ENCODE results near the gene TRPV2. TPM values are rescaled to one million over a fixed set of nuclear protein-coding genes. Genes with fewer than 3 reads are reported as not detected.

Gene TRPV2
- polyA plus RNA-seq, 1 donor, result 2.9 TPM

DNA sequence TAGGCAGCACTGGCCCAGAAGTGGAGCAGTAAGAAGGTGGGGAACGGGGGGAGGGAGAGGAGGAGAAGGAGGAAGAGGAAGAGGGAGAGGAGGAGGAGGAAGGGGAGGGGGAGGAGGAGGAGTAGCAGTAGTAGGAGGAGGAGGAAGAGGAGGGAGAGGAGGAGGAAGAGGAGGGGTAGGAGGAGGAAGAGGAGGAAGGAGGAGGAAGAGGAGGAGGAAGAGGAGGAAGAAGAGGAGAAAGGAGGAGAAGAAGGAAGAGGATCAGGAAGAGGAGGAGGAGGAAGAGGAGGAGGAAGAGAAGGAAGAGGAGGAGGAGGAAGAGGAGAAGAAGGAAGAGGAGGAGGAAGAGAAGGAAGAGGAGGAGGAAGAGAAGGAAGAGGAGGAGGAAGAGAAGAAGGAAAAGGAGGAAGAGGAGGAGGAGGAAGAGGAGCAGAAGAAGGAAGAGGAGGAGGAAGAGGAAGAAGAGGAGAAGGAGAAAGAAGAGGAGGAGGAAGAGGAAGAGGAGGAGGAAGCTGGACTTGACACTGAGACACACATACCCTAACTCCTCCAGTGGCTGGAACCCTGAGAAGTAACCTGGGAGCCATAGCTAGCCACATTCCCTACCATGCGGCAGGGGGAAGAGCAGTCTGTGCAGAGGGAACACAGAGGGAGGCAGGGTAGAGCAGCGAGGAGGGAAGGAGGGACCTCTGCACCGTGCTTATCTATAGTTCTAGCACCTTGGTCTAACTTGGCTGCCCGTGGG, 40.8 kb downstream of the TRPV2 start:
- no peak for DNase-seq

DNA sequence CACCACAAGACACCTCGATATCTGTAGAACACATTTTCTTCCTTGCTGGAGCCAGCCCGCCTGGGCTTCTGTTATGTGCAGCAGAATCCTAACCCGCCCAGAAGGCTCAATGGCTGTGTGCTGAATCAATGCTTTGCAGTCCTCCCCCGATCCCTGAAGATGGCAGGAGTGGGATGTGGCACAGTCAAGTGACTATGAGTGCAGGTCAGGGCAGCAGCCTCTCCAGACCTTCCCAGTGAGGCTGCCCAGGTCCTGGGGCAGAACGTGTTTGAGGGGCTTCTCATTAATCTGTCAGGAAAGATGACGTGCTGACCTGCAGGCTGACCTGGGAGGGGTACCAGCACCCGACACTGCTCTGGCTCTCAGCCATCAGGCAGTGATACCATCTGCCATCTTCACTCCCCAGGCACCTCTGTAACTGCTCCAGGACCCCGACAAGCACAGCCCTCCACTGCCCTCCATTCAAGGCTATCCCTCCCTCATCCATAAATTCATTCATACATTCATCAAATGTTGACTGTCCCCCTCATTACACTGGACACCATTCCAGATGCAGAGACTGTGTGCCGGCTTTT, 41.5 kb downstream of the TRPV2 start:
- no peak for DNase-seq

DNA sequence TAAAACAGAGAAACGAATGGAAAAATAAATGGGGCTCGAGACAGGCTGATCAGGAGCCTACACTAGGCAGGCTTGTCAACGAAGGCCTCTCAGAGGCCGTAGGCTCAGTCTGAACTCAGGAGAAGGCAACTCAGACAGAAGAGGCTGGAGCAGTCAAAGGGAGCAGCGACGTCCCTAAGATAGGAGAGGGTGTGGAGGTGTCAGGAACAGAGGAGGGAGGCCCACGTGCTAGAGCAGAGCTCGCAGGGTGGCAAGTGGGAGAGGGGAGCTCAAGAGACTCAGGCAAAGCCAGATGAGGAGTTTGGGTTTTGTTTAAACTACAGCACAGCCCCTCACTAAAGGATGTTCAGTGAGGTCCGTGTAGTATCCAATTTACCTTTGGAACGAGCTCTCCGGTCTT, 43.9 kb downstream of the TRPV2 start:
- DNase-seq, result no peak

DNA sequence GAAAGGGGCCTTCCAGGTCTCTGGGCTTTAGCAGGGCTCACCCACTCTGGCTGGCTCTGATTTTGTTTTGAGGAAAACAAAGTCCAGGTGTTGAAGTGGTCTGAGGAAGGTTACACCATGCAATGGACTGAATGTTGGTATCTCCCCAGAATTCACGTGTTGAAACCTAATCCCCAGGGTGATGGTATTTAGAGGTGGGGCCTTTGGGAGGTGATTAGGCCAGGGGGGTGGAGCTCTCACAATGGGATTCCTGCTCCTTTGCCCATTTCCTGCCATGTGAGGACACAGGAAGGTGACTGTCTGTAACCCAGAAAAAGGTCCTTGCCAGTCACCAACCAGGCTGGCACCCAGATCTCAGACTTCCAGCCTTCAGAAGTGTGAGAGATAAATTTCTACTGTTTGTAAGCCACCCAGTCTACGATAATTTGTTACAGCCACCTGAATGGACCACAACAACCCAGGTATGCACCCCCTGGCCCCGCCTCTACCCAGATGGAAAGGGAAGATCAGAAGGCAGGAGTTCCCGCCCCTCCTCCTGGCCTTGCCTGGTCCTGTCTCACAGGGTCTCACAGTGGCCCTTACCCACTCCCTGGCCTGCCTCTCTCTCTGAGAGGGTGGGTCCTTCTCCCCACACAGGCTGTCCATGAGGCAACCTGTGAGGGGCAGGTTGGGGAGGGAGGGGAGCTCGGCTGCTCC, 44.6 kb downstream of the TRPV2 start:
- DNase-seq, result no peak

DNA sequence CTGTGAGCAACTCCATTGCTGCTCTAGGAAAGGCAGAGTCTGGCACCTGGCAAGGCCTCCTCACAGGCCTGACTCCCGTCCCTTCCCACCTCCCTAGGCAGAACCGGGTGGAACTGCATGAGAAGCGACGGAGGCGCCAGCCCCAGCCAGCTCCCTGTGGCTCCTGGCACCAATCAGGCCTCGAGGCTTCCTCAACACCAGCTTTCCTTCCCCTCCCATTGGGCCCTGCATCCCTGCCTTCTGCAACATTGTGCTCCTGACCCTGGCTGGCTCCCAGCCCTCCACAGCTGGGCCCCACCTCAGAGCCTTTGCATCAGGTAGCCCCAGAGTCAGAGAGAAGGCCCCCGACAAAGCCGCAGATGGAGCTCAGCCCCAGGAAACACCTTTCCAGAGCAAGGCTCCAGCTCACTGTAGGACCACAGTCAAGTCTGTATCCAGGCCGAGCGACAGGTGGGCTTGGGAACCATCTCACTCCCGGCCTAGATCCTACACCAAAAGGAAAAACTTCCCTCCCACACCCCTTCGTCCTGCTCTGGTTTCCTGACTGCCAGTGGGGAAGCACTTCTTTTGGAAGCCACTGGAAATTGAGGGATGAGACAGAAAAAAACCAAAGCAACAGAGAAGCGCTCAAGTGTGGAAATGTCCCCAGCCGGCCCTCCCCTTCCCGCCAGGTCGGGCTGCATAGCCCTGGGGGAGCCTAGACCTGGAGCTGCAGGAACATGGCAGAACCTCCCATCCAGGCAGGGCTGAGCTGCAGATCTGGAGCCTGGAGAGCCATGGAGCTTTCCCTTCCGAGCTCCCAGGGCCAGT, 45.6 kb downstream of the TRPV2 start:
- no peak for DNase-seq

DNA sequence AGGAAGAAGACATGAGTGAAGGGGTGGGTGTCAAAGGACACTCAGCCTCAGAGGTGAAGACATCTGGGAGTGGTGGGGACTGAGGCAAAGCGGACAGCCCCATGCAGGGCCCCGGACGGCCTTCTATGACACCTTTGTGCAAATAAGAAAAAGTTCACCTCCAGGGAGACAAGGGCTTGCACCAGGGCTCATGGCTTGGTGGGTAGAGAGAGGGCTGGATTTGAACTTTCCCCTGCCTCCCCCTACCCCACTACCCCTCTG, 46.2 kb downstream of the TRPV2 start:
- DNase-seq, result no peak

DNA sequence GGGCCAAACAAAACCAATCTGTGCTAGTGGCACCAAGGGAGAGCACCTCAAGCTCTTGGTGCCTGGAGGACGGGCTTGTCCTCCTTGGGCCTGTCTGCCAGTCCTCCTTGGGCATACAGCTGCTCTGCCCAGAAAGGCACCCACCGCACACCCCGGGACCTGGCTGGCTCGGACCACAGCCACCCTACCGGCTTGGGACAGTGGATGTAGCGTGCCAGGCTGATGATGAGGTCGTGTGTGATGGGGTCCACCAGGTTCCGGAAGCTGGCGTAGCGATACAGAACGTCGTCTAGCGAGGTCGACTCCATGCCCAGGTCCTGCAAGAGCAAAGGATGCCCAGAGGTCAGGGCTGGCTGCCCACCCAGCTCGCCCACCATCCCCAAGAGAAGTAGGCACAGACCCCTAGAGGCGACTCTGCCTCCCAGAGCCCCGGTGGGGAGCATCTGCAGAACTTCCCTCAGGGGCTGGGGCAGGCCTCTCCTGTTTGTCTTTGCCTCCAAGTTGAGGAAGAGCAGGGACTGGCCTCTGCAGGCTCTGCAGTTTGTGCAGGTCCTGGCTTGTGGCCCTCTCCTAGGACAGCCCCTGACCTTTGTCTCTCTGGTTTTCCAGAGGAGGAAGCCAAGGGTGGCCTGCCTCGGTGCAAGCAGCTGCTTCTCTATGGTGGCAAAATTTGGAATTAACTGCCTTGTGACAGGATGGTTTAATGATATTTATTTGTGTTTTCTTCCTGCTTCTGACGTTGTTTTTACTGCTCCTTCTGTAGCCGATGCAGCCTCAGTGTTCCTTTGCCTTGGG, 46.9 kb downstream of the TRPV2 start:
- DNase-seq, result no peak

DNA sequence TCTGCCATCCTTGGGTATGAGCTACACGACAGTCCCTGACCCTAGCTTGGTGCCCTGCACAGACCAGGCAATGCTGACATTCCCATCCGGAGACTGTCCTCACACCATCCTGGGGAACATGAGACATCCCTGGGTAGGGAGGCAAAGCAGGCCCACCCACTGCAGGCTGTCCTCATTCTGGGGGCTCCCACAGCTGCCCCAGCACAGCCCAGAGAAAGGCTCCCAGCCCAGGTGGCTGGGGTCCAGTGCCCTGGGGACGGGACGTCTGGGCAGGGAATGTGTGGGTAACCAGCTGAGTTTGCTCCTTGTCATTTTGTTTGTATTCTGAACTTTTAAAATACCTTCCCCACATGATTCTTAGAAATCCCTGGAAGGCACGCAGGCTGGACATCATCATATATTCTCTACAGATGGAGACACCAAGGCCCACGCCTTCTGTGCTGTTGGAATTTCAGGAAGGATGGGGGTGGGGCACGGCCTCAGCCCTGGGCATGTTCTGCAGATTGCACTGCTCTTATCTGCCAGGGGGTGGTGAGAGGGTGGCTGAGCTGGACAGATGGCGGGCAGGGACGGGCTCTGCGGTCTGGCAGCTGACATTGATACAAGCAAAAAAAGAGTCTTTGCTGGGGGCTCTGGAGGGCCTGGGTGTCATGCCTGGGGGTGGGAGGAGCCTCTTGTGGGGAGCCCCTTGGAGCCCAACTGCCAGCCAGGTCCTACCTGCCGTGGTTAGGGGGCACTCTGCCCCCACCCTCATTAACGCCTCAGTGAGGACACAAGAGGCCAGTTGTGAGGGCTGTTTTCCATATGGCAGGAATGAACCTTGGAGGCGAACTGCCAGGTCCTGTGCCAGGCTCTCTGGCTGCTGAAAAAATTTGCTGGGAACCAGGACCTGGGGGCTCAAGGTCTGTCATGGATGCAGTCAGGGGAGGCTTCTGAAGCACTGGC, 48.3 kb downstream of the TRPV2 start:
- DNase-seq, result peak; percentile 50

DNA sequence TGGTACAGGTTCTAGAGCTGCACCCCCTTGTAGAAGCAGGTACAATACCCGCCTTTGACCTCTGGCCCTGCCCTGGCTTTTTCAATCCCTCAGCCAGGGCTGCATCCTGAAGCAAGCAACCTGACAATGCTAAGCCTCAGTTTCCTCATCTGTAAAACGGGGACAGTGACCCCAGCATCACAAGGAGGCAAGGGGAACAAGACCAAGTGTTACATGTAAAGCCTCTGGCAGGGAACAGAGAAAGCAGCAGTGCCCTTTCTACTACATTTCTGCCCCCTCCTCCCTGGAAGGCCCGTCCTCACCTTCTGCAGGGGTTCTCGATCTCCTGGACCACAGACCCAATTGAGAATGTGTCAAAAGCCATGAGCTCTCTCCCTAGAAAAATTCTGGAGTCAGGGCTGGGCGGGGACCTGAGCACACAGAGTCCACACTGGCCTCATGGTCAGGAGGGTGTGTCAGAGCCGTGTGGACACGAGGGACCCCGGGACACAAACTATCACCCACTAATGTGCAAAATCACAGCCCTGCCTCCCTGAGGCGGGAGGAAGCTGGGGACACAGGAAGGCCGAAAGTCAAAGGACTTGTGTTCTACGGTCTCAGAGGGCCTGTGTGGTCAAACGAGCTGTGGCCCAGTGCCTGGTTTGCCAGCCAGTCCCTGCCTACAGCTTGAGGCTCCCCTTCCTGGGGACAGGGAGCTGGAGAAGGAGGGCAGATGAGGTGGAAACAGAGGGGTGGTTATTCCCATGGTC, 49.1 kb downstream of the TRPV2 start:
- no peak for DNase-seq

DNA sequence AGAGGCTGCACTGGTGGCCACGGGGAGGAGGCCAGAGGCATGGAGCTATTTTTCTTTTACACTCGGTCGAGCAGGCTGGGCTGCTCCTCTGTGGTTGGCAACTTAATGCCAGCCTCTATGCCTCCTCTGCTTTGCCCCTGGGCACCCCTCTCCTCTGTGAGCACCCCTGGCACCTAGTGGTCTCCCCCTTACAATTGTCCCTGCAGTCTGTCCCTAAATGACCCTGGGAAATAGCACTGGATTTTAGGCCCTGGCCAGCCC, 49.6 kb downstream of the TRPV2 start:
- no peak for DNase-seq

DNA sequence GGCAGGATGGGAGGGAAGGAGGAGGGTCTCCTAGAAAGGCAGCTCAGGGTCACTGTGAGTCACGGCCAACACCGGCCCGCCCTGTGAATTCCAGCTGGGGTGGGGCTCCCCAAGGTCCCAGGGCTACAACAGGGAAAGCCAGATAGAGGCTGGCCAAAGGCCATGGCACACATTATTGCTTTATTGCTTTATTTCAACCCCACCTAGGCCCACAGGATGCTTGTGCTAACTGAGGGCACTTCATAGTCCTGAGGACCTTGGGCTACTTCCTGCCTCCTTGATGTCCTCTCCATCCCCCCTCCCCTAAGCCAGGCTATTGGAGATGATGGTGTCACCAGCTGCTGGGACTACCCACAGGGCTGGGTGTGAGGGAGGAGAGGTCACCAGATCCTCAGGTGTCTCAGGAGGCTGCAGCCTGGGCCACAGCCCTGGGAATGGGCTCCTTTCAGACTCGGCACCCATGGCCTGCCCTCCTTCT, 50.5 kb downstream of the TRPV2 start:
- DNase-seq, result no peak

DNA sequence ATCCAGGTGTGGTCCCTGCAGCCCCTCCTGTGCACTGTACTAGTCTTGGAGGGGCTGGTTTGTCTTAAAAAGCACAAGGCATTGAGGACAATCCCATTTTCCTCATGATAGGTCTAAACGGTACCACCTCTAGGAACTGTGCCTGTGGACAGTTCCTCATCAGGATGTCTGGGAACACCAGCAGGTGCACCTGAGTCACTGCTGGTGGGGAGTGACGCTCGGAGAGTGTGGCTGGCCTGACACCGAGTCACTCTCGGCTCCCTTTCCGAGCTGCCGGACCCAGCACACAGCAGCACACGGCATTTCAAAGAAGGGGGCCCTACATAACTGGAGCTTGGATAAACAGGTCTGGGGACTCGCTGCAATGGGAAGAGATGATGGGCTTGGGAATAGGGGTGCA, 51.0 kb downstream of the TRPV2 start:
- no peak for DNase-seq

DNA sequence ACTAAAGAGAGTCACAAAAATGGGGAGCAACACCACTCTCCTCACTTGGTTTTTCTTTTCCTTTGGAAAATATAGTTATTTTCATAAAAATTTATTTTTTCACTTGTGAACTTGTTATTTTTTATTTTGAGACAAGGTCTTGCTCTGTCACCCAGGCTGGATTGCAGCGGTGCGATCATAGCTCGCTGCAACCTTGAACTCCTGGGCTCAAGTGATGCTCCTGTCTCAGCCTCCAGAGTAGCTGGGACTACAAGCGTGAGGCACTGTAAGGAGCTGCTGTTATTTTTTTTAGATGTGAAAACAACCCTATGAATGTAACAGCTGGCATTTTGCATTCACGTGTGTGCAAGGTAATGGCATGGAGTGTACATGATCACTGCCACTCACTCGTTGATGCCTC, 51.7 kb downstream of the TRPV2 start:
- no peak for DNase-seq

DNA sequence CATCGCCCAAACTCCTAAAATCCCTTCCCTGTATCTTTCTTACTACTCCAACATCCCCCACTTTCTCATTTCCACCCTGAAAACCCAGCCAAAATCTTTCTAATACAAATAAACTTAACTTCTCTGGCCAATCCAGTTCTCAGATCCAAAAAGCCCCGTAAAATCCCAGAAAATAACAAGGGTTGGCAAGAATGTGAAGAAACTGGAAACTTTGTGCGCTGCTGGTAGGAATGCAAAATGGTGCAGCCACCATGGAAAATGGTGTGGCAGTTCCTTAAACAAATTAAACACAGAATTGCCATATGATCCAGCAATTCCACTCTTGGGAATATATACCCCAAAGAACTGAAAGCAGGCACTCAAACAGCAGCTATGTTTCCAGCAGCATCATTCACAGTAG, 52.5 kb downstream of the TRPV2 start:
- no peak for DNase-seq

DNA sequence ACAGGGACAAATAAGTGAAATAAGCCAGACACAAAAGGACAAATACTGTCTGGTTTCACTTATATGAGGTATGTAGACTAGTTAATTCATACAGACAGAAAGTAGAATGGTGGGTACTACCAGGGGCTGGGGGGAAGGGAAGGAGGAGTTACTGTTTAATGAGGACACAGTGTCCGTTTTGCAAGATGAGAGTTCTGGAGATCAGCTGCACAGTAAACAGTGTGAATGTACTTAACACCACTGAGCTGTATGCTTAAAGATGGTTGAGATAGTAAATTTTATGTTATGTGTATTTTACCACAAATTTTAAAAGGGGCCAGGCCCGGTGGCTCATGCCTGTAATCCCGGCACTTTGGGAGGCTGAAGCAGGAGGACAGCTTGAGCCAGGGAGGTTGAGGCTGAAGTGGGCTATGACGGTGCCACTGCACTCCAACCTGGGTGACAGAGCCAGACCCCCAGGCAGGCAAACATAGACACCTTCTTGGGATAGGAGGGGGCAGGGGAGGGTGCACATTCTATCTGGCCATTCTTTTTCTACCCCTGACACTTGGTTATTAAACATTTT, 53.1 kb downstream of the TRPV2 start:
- no peak for DNase-seq

DNA sequence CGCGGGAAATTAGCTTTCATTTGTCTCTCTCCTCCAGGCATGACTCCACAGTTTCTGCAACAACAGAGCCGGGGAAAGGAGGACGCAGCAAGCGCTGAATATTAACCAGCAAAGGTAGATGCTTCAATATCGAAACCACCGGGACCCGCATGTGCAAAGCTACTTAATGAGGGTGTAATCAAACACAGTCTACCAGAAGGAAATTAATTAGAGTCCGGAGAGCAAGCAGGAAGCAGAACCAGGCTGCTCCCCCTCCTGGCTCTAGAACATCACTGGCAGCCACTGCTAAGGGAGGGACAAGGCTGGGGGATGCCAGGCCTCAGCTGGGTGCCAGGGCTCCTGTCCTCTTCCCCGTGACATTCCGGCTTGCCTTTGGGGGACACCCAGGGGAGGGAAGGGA, 54.9 kb downstream of the TRPV2 start:
- no peak for DNase-seq

DNA sequence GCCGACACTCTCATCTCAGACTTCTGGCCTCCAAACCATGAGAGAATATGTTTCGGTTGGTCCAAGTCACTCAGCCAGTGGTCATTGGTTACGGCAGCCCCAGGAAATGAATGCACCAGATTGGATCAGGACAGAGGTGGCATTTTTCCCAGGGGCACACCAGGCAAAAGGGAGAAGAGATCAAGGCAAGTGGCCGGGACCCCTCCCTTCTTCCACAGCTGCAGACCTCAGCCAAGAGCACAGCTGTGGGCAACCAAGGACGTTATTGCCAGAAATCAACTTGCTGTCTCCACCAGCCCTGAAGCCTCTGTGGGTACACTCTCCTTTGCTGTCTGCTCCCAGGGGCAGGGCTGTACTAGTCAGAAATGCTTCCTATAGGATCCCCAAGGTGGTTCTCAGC, 55.9 kb downstream of the TRPV2 start:
- no peak for DNase-seq

DNA sequence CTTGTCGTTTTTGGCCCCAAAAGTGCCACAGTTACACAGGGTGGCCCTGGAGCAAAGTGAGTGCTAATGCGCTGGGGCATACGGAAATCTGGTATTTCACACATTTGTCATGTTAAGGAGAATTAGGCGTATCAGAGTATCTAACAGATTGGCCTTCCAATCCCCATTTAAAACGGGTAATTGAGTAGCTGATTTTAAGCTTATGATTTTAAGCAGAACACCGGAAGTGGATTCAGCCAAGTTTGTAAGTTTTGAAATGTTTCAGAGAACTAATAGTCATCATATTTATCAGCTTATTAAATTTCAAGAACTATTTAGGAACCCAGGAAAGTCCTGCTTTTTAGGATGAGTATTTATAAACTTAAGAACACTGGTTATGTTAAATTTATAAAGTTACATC, 57.2 kb downstream of the TRPV2 start:
- DNase-seq, result no peak

DNA sequence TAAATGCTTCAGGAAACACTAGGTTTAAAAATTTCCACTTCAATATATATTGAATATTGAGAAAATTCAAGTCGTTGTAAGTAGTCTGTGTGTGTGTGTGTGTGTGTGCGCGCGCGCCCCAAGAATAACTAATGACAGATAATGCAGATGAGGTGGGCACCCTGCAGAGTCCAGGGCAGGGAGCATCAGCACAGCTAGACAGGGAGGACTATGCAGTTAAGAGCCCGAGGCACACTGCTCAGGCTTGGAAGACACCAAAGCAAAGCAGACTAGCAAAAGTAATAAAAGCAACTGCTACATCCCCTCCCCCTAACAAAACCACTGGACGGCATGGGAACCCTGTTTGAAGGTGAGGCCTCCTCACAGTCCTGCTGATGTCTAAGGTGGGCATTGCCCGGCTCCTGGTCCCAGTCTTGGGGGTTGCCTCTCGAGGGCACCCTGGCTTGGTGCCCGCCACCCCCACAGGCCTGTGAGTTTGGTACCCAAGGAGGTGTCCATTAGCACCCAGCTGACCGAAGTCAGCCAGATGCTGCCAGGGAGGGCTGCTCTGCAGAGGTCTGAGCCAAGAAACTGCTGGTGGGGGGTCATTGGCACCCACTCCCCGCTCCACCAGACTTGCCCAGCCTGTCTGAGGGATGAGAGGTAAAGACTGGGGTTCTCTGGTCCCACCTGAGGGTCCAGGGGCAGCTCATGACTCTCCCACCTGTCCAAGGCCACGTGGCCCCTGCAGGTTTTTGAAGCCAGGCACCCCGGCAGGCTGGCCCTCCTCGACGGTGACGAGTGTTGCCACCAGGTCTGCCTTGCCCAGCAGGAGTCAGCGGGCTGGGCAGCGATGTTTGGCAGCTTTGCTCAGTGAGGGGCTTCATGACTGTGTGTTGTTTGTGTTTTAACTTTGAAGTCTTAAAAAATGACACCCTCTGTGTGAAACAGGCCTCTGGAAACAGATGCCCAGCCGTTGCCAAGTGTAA, 58.0 kb downstream of the TRPV2 start:
- DNase-seq, result no peak
